H1 (cell line): ENCODE results near the gene AMIGO2.

Source experiments
- CTCF ChIP-seq, 3 experiments: IDR thresholded peaks; 1 replicate in 2 of 3; 2 replicates in 1 of 3; pipeline versions ENCODE4 v1.5.1 to v1.6.1; 2011; ENCODE audit warnings: low read length in 3 of 3, mild to moderate bottlenecking in 3 of 3, inconsistent platforms in 2 of 3, low read depth in 1 of 3, moderate library complexity in 1 of 3; ENCODE audit not compliant: insufficient read depth in 1 of 3; ENCODE audit errors: control extremely low read depth in 1 of 3
- EZH2 ChIP-seq: fragments of 200-600 bp; sonication (generic); IDR thresholded peaks from 2 replicates; pipeline ENCODE4 v1.7.1; 2012; ENCODE audit warnings: low read depth, mild to moderate bottlenecking, moderate library complexity, low read length, inconsistent platforms; ENCODE audit not compliant: severe bottlenecking
- JUND ChIP-seq: IDR thresholded peaks from 2 replicates; pipeline ENCODE4 v1.6.1; 2011; ENCODE audit warnings: mild to moderate bottlenecking, improper control_type of control experiment, low read length
- MAX ChIP-seq: IDR thresholded peaks from 2 replicates; pipeline ENCODE4 v1.6.1; 2012; ENCODE audit warnings: inconsistent platforms
- POLR2AphosphoS5 ChIP-seq: IDR thresholded peaks from 2 replicates; pipeline ENCODE4 v1.6.1; 2011; ENCODE audit warnings: low read depth, low read length
- SIN3A ChIP-seq, 2 experiments: IDR thresholded peaks in 1 of 2; conservative IDR thresholded peaks in 1 of 2; 2 replicates each; pipeline ENCODE4 v1.6.1; 2011 to 2012; ENCODE audit warnings: low read length in 2 of 2, improper control_type of control experiment in 1 of 2, low read depth in 1 of 2, mild to moderate bottlenecking in 1 of 2
- SUZ12 ChIP-seq: fragments of 200-600 bp; sonication (generic); IDR thresholded peaks from 2 replicates; pipeline ENCODE4 v1.6.1; 2012; ENCODE audit warnings: mild to moderate bottlenecking, inconsistent platforms, low read length, moderate library complexity, mixed read lengths
- TBP ChIP-seq: IDR thresholded peaks from 2 replicates; pipeline ENCODE4 v1.6.1; 2011; ENCODE audit warnings: low read depth, low read length, improper control_type of control experiment

- TF ChIP-seq JUND (no peak), POLR2AphosphoS5 (no peak), EZH2 (no peak), CTCF (IDR thresholded peaks at IDR 0.05; ENCODE audit: control extremely low read depth in 1 of 3, insufficient read depth in 1 of 3, low read depth in 1 of 3, low read length in 3 of 3) (no peak), SUZ12 (no peak), MAX (no peak), TBP (no peak), SIN3A (conservative IDR thresholded peaks at IDR 0.05 in 1 of 2, IDR thresholded peaks at IDR 0.05 in 1 of 2; ENCODE audit: low read depth in 1 of 2, low read length in 2 of 2) (no peak)
These were observed 25.8 kb downstream of the AMIGO2 start for GRCh38 chr12:47053961-47054360.
